GM13976 (cell line): Measurements from ENCODE around the gene MYO5B.
"Not testable (repeated sequence)": the region's sequence is repeated elsewhere in the genome, so short reads cannot be mapped to it uniquely, and the experiment has no call there.

Experiments
- DNase-seq: peaks from one replicate; pipeline ENCODE4 v3.0.0; 2012; ENCODE audit warnings: low spot score
- CTCF ChIP-seq: IDR thresholded peaks from 2 replicates; pipeline ENCODE4 v1.5.1; 2012; ENCODE audit warnings: borderline replicate concordance, mild to moderate bottlenecking; ENCODE audit not compliant: insufficient read depth; ENCODE audit errors: extremely low read depth, missing control alignments, control extremely low read depth
- in situ Hi-C: fragments of 300-500 bp; cut with MboI; formaldehyde crosslinking; loops from one replicate; pipeline ENCODE4 v1.12.0; 2022; ENCODE audit warnings: low sequenced_read_pairs, mixed read lengths, inconsistent platforms; ENCODE audit not compliant: unreplicated experiment

MYO5B gene

GRCh38 chr18:49839012-49839411, 355.9 kb downstream of the MYO5B start:
- in situ Hi-C loops = no loop called here
- no peak for TF ChIP-seq CTCF
- no peak for DNase-seq

GRCh38 chr18:49838381-49838780, 356.6 kb downstream of the MYO5B start:
- in situ Hi-C loops = no loop called here
- DNase-seq = no peak
- TF ChIP-seq CTCF = no peak

- no peak for TF ChIP-seq CTCF
- DNase-seq = no peak
- in situ Hi-C loops = no loop called here
Observed at GRCh38 chr18:49837889-49838288, 357.1 kb downstream of the MYO5B start.

GRCh38 chr18:49837316-49837835, 357.6 kb downstream of the MYO5B start:
- in situ Hi-C loops, DNase-seq: not testable (repeated sequence)

- no peak for TF ChIP-seq CTCF
- in situ Hi-C loops = no loop called here
- no peak for DNase-seq
Observed at GRCh38 chr18:49835405-49835804, 359.5 kb downstream of the MYO5B start.

GRCh38 chr18:49834258-49834657, 360.7 kb downstream of the MYO5B start:
- DNase-seq = no peak
- in situ Hi-C loops = no loop called here
- TF ChIP-seq CTCF = no peak

GRCh38 chr18:49833814-49834213, 361.1 kb downstream of the MYO5B start:
- in situ Hi-C loops = no loop called here
- TF ChIP-seq CTCF = no peak
- DNase-seq = no peak

GRCh38 chr18:49832221-49832647, 362.7 kb downstream of the MYO5B start:
- DNase-seq = no peak
- in situ Hi-C loops = no loop called here
- no peak for TF ChIP-seq CTCF
